HepG2 (cell line): ENCODE measurements around the gene ETFB. TPM values are rescaled to one million over a fixed set of nuclear protein-coding genes. Genes with fewer than 3 reads are reported as not detected.

Experiments
- CSRNP2 ChIP-seq: sonication (generic); formaldehyde crosslinking; conservative IDR thresholded peaks from 2 replicates; pipeline ENCODE4 v1.8.0; 2022; ENCODE audit warnings: low read depth, missing genetic modification reagents
- CTCF ChIP-seq: sonication (generic); formaldehyde crosslinking; IDR thresholded peaks from 2 replicates; pipeline ENCODE4 v1.5.0; 2020; ENCODE audit warnings: mild to moderate bottlenecking, missing genetic modification reagents, moderate library complexity
- DNMT1 ChIP-seq: sonication (generic); formaldehyde crosslinking; IDR thresholded peaks from 2 replicates; pipeline ENCODE4 v1.5.1; 2020; ENCODE audit warnings: mild to moderate bottlenecking, missing genetic modification reagents
- DPF2 ChIP-seq: sonication (generic); formaldehyde crosslinking; IDR thresholded peaks from 2 replicates; pipeline ENCODE4 v1.4.0; 2020; ENCODE audit warnings: mild to moderate bottlenecking, low read depth, missing genetic modification reagents, borderline replicate concordance
- GFI1 ChIP-seq: sonication (generic); formaldehyde crosslinking; IDR thresholded peaks from 2 replicates; pipeline ENCODE4 v1.5.0; 2020; ENCODE audit warnings: missing genetic modification reagents, mild to moderate bottlenecking, borderline replicate concordance
- KLF16 ChIP-seq, 2 experiments: sonication (generic) in 1 of 2; formaldehyde crosslinking in 1 of 2; IDR thresholded peaks; 2 replicates each; pipeline versions ENCODE4 v1.6.1 to v1.8.0; 2016 to 2023; ENCODE audit warnings: missing genetic modification reagents in 2 of 2, missing compliant biosample characterization in 1 of 2
- KLF6 ChIP-seq: IDR thresholded peaks from 2 replicates; pipeline ENCODE4 v1.8.0; 2016; ENCODE audit warnings: missing biosample characterization, missing genetic modification reagents
- NR2C2 ChIP-seq: sonication (generic); formaldehyde crosslinking; IDR thresholded peaks from 2 replicates; pipeline ENCODE4 v1.4.0; 2020; ENCODE audit warnings: missing genetic modification reagents, mild to moderate bottlenecking, moderate library complexity, borderline replicate concordance
- RAD21 ChIP-seq: fragments of 450-650 bp; formaldehyde crosslinking; IDR thresholded peaks from 2 replicates; pipeline ENCODE4 v1.5.0; 2020; ENCODE audit warnings: mild to moderate bottlenecking
- SALL2 ChIP-seq: sonication (generic); formaldehyde crosslinking; IDR thresholded peaks from 2 replicates; pipeline ENCODE4 v1.8.1; 2023; ENCODE audit warnings: mild to moderate bottlenecking, missing genetic modification reagents, inconsistent platforms
- SNAPC5 ChIP-seq: sonication (generic); formaldehyde crosslinking; IDR thresholded peaks from 2 replicates; pipeline ENCODE4 v1.8.1; 2023; ENCODE audit warnings: mild to moderate bottlenecking, missing genetic modification reagents, borderline replicate concordance
- TAF1 ChIP-seq: sonication (generic); formaldehyde crosslinking; IDR thresholded peaks from 2 replicates; pipeline ENCODE4 v1.4.0; 2020; ENCODE audit warnings: missing genetic modification reagents
- ZBTB20 ChIP-seq: sonication (generic); formaldehyde crosslinking; IDR thresholded peaks from 2 replicates; pipeline ENCODE4 v1.8.1; 2023; ENCODE audit warnings: missing genetic modification reagents, low read depth, mild to moderate bottlenecking, borderline replicate concordance
- ZEB1 ChIP-seq: IDR thresholded peaks from 2 replicates; pipeline ENCODE4 v1.6.1; 2012; ENCODE audit warnings: mild to moderate bottlenecking, low read depth, inconsistent platforms; ENCODE audit not compliant: insufficient replicate concordance
- ZFP36L2 ChIP-seq: sonication (generic); formaldehyde crosslinking; IDR thresholded peaks from 2 replicates; pipeline ENCODE4 v1.4.0; 2020; ENCODE audit warnings: missing genetic modification reagents
- ZFP82 ChIP-seq: sonication (generic); formaldehyde crosslinking; IDR thresholded peaks from 2 replicates; pipeline ENCODE4 v1.5.1; 2020; ENCODE audit warnings: mild to moderate bottlenecking, missing genetic modification reagents, borderline replicate concordance
- ZNF335 ChIP-seq: sonication (generic); formaldehyde crosslinking; IDR thresholded peaks from 2 replicates; pipeline ENCODE4 v1.4.0; 2020; ENCODE audit warnings: missing genetic modification reagents
- ZNF382 ChIP-seq: sonication (generic); formaldehyde crosslinking; IDR thresholded peaks from 2 replicates; pipeline ENCODE4 v1.5.0; 2020; ENCODE audit warnings: missing genetic modification reagents, mild to moderate bottlenecking, borderline replicate concordance
- ZNF530 ChIP-seq: sonication (generic); formaldehyde crosslinking; IDR thresholded peaks from 2 replicates; pipeline ENCODE4 v1.5.0; 2020; ENCODE audit warnings: low read depth, mild to moderate bottlenecking, missing genetic modification reagents
- ZNF558 ChIP-seq: sonication (generic); formaldehyde crosslinking; IDR thresholded peaks from 2 replicates; pipeline ENCODE4 v1.9.0; 2022; ENCODE audit warnings: mild to moderate bottlenecking, missing genetic modification reagents, borderline replicate concordance
- ZNF709 ChIP-seq: sonication (generic); formaldehyde crosslinking; IDR thresholded peaks from 2 replicates; pipeline ENCODE4 v1.5.0; 2020; ENCODE audit warnings: mild to moderate bottlenecking, missing genetic modification reagents
- ZNF747 ChIP-seq: sonication (generic); formaldehyde crosslinking; IDR thresholded peaks from 2 replicates; pipeline ENCODE4 v1.8.1; 2023; ENCODE audit warnings: missing genetic modification reagents, mild to moderate bottlenecking, borderline replicate concordance
- ZNF749 ChIP-seq: sonication (generic); formaldehyde crosslinking; IDR thresholded peaks from 2 replicates; pipeline ENCODE4 v1.8.0; 2022; ENCODE audit warnings: mild to moderate bottlenecking, missing genetic modification reagents, moderate library complexity, borderline replicate concordance
- ZNF800 ChIP-seq: sonication (generic); formaldehyde crosslinking; IDR thresholded peaks from 2 replicates; pipeline ENCODE4 v1.4.0; 2020; ENCODE audit warnings: missing genetic modification reagents
- polyA plus RNA-seq, 8 experiments: library from polyadenylated mRNA; depleted of rRNA in 3 of 8; stranded (reverse) in 7 of 8; unstranded in 1 of 8; fragments of >200 nt; fragmentation: Illumina TruSeq in 4 of 8; extraction: Trizol in 4 of 8; gene quantifications; 2 replicates each; pipeline versions ENCODE4 v1.2.1 to v1.2.3, GENCODE V29; 2011 to 2016; ENCODE audit warnings: low read depth in 4 of 8, missing spikeins in 1 of 8, mixed read lengths in 1 of 8; ENCODE audit not compliant: insufficient read depth in 1 of 8
- total RNA-seq, 5 experiments: library from RNA; depleted of rRNA; stranded (reverse); fragments of >200 nt; fragmentation: Illumina TruSeq; extraction: Trizol; gene quantifications; 2 replicates each; pipeline ENCODE4 v1.2.3, GENCODE V29; 2016; ENCODE audit warnings: low read depth in 1 of 5

The ETFB gene
- total and polyA plus RNA-seq, 2 of the 13 experiments (the other 11 are each of a cell fraction or from before 2014, with no cell fraction given): 678 to 1,314 TPM

- 0 out of 2 replicates have a peak, but pooled peaks have one; percentile 60 for TF ChIP-seq CSRNP2
- TF ChIP-seq DPF2 (CRISPR knock-in tag): 0 out of 2 replicates have a peak, but pooled peaks have one; percentile 46
- peak; percentile 73 for TF ChIP-seq KLF6 (CRISPR knock-in tag)
- TF ChIP-seq NR2C2 (CRISPR knock-in tag): peak; percentile 24; the same call in 1 of the 2 replicates
- TF ChIP-seq RAD21 (CRISPR knock-in tag): peak; percentile 70
- TF ChIP-seq KLF16 (CRISPR knock-in tag; IDR thresholded peaks at IDR 0.05): peak in 1 of 2 experiments; percentile 53; a peak in 2 of 4 replicates
- peak; percentile 95 for TF ChIP-seq ZNF749
- peak; percentile 85 for TF ChIP-seq SALL2 (CRISPR knock-in tag)
- no peak; the same call in 1 of the 2 replicates for TF ChIP-seq CTCF (CRISPR knock-in tag)
- peak; percentile 97 for TF ChIP-seq ZNF558
- 0 out of 2 replicates have a peak, but pooled peaks have one; percentile 81 for TF ChIP-seq ZNF747 (CRISPR knock-in tag)
- TF ChIP-seq ZNF382: no peak
- TF ChIP-seq ZNF800 (CRISPR knock-in tag): peak; percentile 21; the same call in 1 of the 2 replicates
- no peak for TF ChIP-seq SNAPC5
- peak; percentile 86 for TF ChIP-seq TAF1 (CRISPR knock-in tag)
- TF ChIP-seq ZNF335 (CRISPR knock-in tag): peak; percentile 67; the same call in 1 of the 2 replicates
- no peak for TF ChIP-seq ZNF530 (CRISPR knock-in tag)
- TF ChIP-seq ZFP36L2 (CRISPR knock-in tag): no peak
- peak; percentile 28; the same call in 1 of the 2 replicates for TF ChIP-seq ZBTB20
- TF ChIP-seq ZFP82 (CRISPR knock-in tag): no peak
- no peak for TF ChIP-seq ZEB1
- peak; percentile 48; the same call in 1 of the 2 replicates for TF ChIP-seq GFI1 (CRISPR knock-in tag)
- peak; percentile 89; the same call in 1 of the 2 replicates for TF ChIP-seq DNMT1 (CRISPR knock-in tag)
- TF ChIP-seq ZNF709 (CRISPR knock-in tag): no peak
Observed at GRCh38 chr19:51367565-51368365, 1.6 kb upstream of the ETFB start (continued).
